Erythroblast (primary cell): ENCODE data around the gene SPNS3.

Experiments
- GATA1 ChIP-seq: IDR thresholded peaks from 2 replicates; pipeline ENCODE4 v1.6.1; 2011; ENCODE audit warnings: low read depth, mild to moderate bottlenecking, control low read depth, low read length, moderate library complexity
- POLR2A ChIP-seq: IDR thresholded peaks from 2 replicates; pipeline ENCODE4 v1.6.1; 2011; ENCODE audit warnings: mild to moderate bottlenecking, low read length

DNA sequence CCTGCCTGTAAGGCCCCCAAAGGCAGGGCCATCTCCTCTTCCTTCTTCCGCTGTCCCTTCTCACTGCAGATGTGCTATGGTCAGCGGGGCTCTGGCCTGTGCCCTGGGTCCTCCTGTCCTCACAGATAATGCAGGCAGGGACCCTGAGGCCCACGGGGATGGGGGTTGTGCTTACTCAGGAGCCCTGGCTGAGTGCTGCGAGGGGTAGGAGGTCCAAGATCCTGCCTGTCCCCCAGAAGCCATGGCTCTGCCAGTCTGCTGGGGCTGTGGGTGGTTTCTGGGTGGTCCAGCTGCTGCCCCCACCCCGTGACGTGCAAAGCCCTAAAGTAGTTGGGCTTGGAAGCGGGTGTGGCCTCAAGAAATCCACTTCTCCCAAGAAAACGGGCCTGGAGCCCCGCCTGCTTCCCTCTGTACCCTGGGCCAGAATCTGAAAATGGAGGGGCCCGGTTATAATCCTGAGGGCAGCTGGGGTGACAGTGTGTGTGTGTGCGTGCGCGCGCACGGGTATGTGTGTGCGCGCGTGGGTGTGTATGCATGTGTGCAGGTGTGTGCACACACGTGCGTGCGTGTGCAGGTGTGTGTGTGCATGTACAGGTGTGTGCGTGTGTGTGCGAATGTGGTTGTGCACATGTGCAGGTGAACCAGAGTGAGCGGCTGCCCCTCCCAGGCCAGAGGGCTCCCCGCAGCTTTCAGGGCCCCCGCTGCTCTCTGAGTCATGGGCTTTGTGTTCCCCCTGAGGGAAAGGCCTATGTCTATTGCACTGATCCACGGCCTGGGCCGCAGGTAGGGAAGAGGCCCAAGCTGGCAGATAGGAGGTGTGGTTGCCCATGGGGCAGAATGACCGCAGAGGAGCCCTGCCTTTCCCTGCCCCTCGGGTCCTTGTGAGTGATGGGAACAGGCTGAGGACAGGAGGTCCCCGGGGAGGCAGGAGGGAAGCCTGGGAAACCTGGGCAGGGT is 78.7 kb downstream of the SPNS3 start:
- TF ChIP-seq POLR2A (no peak), GATA1 (no peak)
